ENCODE measurements around the gene GDPGP1.
A peak's percentile ranks its signal among the peaks of the same experiment; 100 is the strongest.

The GDPGP1 gene

GRCh38 chr15:90194655-90195054, 39.4 kb upstream of the GDPGP1 start:
- ChIA-PET CTCF (interaction anchor here (1.2 kb wide), 2 partner anchors 27 to 98 kb away, joined by 3 read pairs; no protein-coding TSS in a partner anchor), POLR2A (no interaction called here)
- DNase-seq (ENCODE audit: extremely low spot score), result no peak
- TF ChIP-seq CTCF (IDR thresholded peaks at IDR 0.05; ENCODE audit: control extremely low read depth, extremely low read depth, low read depth, missing control alignments), result no peak

- no peak for DNase-seq (ENCODE audit: extremely low spot score)
- TF ChIP-seq CTCF (IDR thresholded peaks at IDR 0.05; ENCODE audit: control extremely low read depth, extremely low read depth, low read depth, missing control alignments), result no peak
- CTCF ChIA-PET, result interaction anchor here (0.9 to 4.6 kb wide), 12 partner anchors 10 to 222 kb away, joined by 3 to 25 read pairs (median 4); partner anchors contain the start of genes CIB1 and GDPGP1
- POLR2A ChIA-PET, result interaction anchor here (0.6 to 1.7 kb wide), 3 partner anchors 9 to 33 kb away, joined by 3 to 7 read pairs (median 3); partner anchors contain the start of genes CIB1 and GDPGP1
Measured at GRCh38 chr15:90200534-90201129, 33.4 kb upstream of the GDPGP1 start.

- DNase-seq (ENCODE audit: extremely low spot score), result peak; percentile 92
- no peak for TF ChIP-seq CTCF (IDR thresholded peaks at IDR 0.05; ENCODE audit: control extremely low read depth, extremely low read depth, low read depth, missing control alignments)
- CTCF ChIA-PET, result interaction anchor here (0.9 to 4.6 kb wide), 11 partner anchors 11 to 119 kb away, joined by 3 to 25 read pairs (median 5); partner anchors contain the start of genes CIB1 and GDPGP1
- POLR2A ChIA-PET, result interaction anchor here (0.6 to 1.7 kb wide), 4 partner anchors 9 to 32 kb away, joined by 3 to 7 read pairs (median 3); partner anchors contain the start of genes CIB1 and GDPGP1
Measured at GRCh38 chr15:90201130-90201943, 32.7 kb upstream of the GDPGP1 start, which contains the start of gene SEMA4B. TSS of gene SEMA4B (plus strand) at chr15:90201330. CDS start at chr15:90201579, 249 bp downstream.

GRCh38 chr15:90201944-90202375, 32.0 kb upstream of the GDPGP1 start:
- no peak for DNase-seq (ENCODE audit: extremely low spot score)
- ChIA-PET POLR2A (interaction anchor here (0.7 to 1.7 kb wide), 2 partner anchors 10 to 32 kb away, joined by 3 to 7 read pairs; partner anchors contain the start of genes CIB1 and GDPGP1), CTCF (interaction anchor here (1.4 to 4.6 kb wide), 5 partner anchors 11 to 118 kb away, joined by 3 to 25 read pairs (median 5); no protein-coding TSS in a partner anchor)
- no peak for TF ChIP-seq CTCF (IDR thresholded peaks at IDR 0.05; ENCODE audit: control extremely low read depth, extremely low read depth, low read depth, missing control alignments)

GRCh38 chr15:90202929-90203328, 31.1 kb upstream of the GDPGP1 start:
- ChIA-PET POLR2A (no interaction called here), CTCF (interaction anchor here (1.2 to 4.6 kb wide), 5 partner anchors 12 to 18 kb away, joined by 3 to 25 read pairs (median 4); no protein-coding TSS in a partner anchor)
- no peak for TF ChIP-seq CTCF (IDR thresholded peaks at IDR 0.05; ENCODE audit: control extremely low read depth, extremely low read depth, low read depth, missing control alignments)
- no peak for DNase-seq (ENCODE audit: extremely low spot score)

- DNase-seq (ENCODE audit: extremely low spot score), result no peak
- ChIA-PET POLR2A (no interaction called here), CTCF (interaction anchor here (1.2 to 4.4 kb wide), 4 partner anchors 11 to 18 kb away, joined by 3 to 25 read pairs (median 4); no protein-coding TSS in a partner anchor)
- no peak for TF ChIP-seq CTCF (IDR thresholded peaks at IDR 0.05; ENCODE audit: control extremely low read depth, extremely low read depth, low read depth, missing control alignments)
Measured at GRCh38 chr15:90203473-90203872, 30.5 kb upstream of the GDPGP1 start.
